SK-N-SH (cell line): ENCODE results near the gene RNF144B. TPM values are rescaled to one million over a fixed set of nuclear protein-coding genes. Genes with fewer than 3 reads are reported as not detected.
A peak's percentile ranks its signal among the peaks of the same experiment; 100 is the strongest.
"Not testable (repeated sequence)": the region's sequence is repeated elsewhere in the genome, so short reads cannot be mapped to it uniquely, and the experiment has no call there.

Experiments
- CTCF ChIA-PET: fragments of 300-600, 350-600 bp; formaldehyde crosslinking; extraction: SDS; loops from one replicate; lab custom pipeline; 2021; lab: Yijun Ruan, JAX
- POLR2A ChIA-PET: fragments of 350-600 bp; sonication (Branson Sonifier 250); formaldehyde crosslinking; extraction: SDS; loops from one replicate; lab custom pipeline; 2020; ENCODE audit warnings: antibody characterized with exemption, inconsistent platforms; lab: Yijun Ruan, JAX
- DNase-seq: peaks from one replicate; pipeline ENCODE4 v3.0.0; 2012
- H2AFZ ChIP-seq: fragments of 200-600 bp; sonication (generic); 2 replicates; pipeline ENCODE4 v1.8.1; 2016; ENCODE audit warnings: antibody characterized with exemption, mild to moderate bottlenecking, low read depth
- H3F3A ChIP-seq: fragments of 200-600 bp; sonication (generic); replicated peaks from 2 replicates; pipeline ENCODE3; 2016; ENCODE audit warnings: antibody characterized with exemption, mild to moderate bottlenecking; ENCODE audit not compliant: insufficient read depth
- H3K27ac ChIP-seq, 2 experiments: fragments of 200-500 bp in 1 of 2; fragments of 200-600 bp in 1 of 2; sonication (Bioruptor generic) in 1 of 2; sonication (generic), shearing (Covaris generic) in 1 of 2; 2 replicates each; pipeline versions ENCODE4 v1.5.1 to v1.6.1; 2014 to 2016; ENCODE audit warnings: low read depth in 2 of 2, inconsistent platforms in 1 of 2, low read length in 1 of 2, mild to moderate bottlenecking in 1 of 2, mixed read lengths in 1 of 2
- H3K27me3 ChIP-seq: fragments of 200-600 bp; sonication (generic), shearing (Covaris generic); 2 replicates; pipeline ENCODE4 v1.6.1; 2016; ENCODE audit warnings: mixed run types; ENCODE audit not compliant: insufficient read depth
- H3K36me3 ChIP-seq, 2 experiments: fragments of 200-500 bp in 1 of 2; fragments of 200-600 bp in 1 of 2; sonication (Bioruptor generic) in 1 of 2; sonication (generic) in 1 of 2; replicated peaks in 1 of 2; 2 replicates each; pipeline versions ENCODE3 to v1.5.1; 2014 to 2016; ENCODE audit warnings: low read length in 1 of 2, mild to moderate bottlenecking in 1 of 2; ENCODE audit not compliant: insufficient read depth in 2 of 2, control insufficient read depth in 1 of 2
- H3K4me1 ChIP-seq, 2 experiments: fragments of 200-500 bp in 1 of 2; fragments of 200-600 bp in 1 of 2; sonication (Bioruptor generic) in 1 of 2; sonication (generic), shearing (Covaris generic) in 1 of 2; 2 replicates each; pipeline versions ENCODE4 v1.5.1 to v1.6.1; 2014 to 2016; ENCODE audit warnings: low read depth in 1 of 2, low read length in 1 of 2, mixed run types in 1 of 2; ENCODE audit not compliant: insufficient read depth in 2 of 2, control insufficient read depth in 1 of 2
- H3K4me2 ChIP-seq: fragments of 200-600 bp; sonication (generic), shearing (Covaris generic); 2 replicates; pipeline ENCODE4 v1.6.1; 2017; ENCODE audit warnings: mixed run types
- H3K4me3 ChIP-seq, 2 experiments: fragments of 200-500 bp in 1 of 2; fragments of 200-600 bp in 1 of 2; sonication (Bioruptor generic) in 1 of 2; sonication (generic), shearing (Covaris generic) in 1 of 2; 2 replicates each; pipeline versions ENCODE4 v1.5.1 to v1.8.1; 2014 to 2016; ENCODE audit warnings: low read depth in 2 of 2, inconsistent platforms in 1 of 2, low read length in 1 of 2, mild to moderate bottlenecking in 1 of 2, mixed read lengths in 1 of 2, moderate library complexity in 1 of 2
- H3K79me2 ChIP-seq: fragments of 200-600 bp; sonication (generic); 2 replicates; pipeline ENCODE4 v1.8.1; 2017; ENCODE audit warnings: mild to moderate bottlenecking; ENCODE audit not compliant: insufficient read depth
- H3K9ac ChIP-seq: fragments of 200-600 bp; sonication (generic); 2 replicates; pipeline ENCODE4 v1.6.1; 2017; ENCODE audit warnings: mixed run types
- H3K9me2 ChIP-seq: fragments of 200-600 bp; sonication (generic); 2 replicates; pipeline ENCODE4 v1.6.1; 2017; ENCODE audit warnings: mixed run types
- H3K9me3 ChIP-seq: fragments of 200-600 bp; sonication (generic); 2 replicates; pipeline ENCODE4 v1.6.1; 2017; ENCODE audit warnings: mixed run types, mild to moderate bottlenecking, moderate library complexity
- H4K20me1 ChIP-seq: fragments of 200-600 bp; sonication (generic); 2 replicates; pipeline ENCODE4 v1.6.1; 2017; ENCODE audit warnings: mild to moderate bottlenecking, mixed run types; ENCODE audit not compliant: insufficient read depth
- EP300 ChIP-seq, 2 experiments: IDR thresholded peaks; 2 replicates each; pipeline versions ENCODE4 v1.4.0 to v1.6.1; 2012; ENCODE audit warnings: borderline replicate concordance in 1 of 2, low read depth in 1 of 2, low read length in 1 of 2
- FOSL2 ChIP-seq: IDR thresholded peaks from 2 replicates; pipeline ENCODE4 v1.4.0; 2012; ENCODE audit warnings: low read depth, mild to moderate bottlenecking, moderate library complexity, borderline replicate concordance
- JUND ChIP-seq: IDR thresholded peaks from 2 replicates; pipeline ENCODE4 v1.4.0; 2012
- TCF12 ChIP-seq: IDR thresholded peaks from 2 replicates; pipeline ENCODE4 v1.4.0; 2012
- WGBS: methylation state at CpG from one replicate; pipeline ENCODE4 v1.1.6; 2017; ENCODE audit warnings: low lambda C conversion rate; 5-methylcytosine and 5-hydroxymethylcytosine counted together
- polyA plus RNA-seq, 3 experiments: library from polyadenylated mRNA; depleted of rRNA; stranded (reverse); fragments of >200 nt; gene quantifications; 2 replicates each; pipeline ENCODE4 v1.2.3, GENCODE V29; 2012
- TF ChIP-seq, protein P1 (sequence below): IDR thresholded peaks from 2 replicates; pipeline ENCODE4 v1.4.0; 2012; ENCODE audit warnings: low read depth
- TF ChIP-seq, protein P2 (sequence below): fragments of 200-600 bp; sonication (generic); IDR thresholded peaks from 2 replicates; pipeline ENCODE4 v1.6.1; 2017; ENCODE audit warnings: antibody characterized with exemption, mild to moderate bottlenecking, moderate library complexity
- TF ChIP-seq, protein P3 (sequence below): IDR thresholded peaks from 2 replicates; pipeline ENCODE4; 2012

Gene RNF144B
- polyA plus RNA-seq, 1 of the 3 experiments (the other 2 are of a cell fraction): 1.2 TPM

DNA sequence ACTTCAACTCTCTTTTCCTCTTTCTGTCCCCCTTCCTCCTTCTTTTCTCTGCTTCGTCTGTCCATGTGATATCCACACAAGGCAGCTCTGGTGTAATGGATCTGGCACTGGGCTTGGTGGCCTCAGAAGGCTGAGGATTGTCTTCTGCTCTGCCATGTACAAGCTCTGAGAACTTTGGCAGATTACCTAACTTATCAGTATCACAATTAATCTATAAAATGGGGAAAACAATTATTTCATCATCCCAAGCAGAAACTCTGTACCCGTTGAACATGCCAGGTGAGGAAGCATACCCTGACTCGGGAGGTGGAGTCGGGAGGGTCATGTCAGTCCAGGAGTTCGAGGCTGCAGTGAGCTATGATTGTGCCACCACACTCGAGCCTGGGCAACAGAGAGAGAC is 10.6 kb downstream of the RNF144B start (continued):
- TF ChIP-seq, protein P1, sequence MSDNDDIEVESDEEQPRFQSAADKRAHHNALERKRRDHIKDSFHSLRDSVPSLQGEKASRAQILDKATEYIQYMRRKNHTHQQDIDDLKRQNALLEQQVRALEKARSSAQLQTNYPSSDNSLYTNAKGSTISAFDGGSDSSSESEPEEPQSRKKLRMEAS: no peak

DNA sequence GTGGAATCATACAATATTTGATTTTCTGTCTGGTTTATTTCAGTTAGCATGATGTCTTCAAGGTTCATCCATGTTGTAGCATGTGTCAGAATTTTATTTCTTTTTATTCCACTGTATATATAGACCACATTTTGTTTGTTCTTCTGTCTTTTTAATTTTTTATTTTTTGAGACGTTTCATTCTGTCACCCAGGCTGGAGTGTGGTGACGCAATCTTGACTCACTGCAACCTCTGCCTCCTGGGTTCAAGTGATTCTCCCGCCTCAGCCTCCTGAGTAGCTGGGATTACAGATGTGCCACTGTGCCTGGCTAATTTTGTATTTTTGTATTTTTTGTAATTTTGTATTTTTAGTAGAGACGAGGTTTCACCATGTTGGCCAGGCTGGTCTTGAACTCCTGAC is 11.1 kb downstream of the RNF144B start:
- H3K9ac ChIP-seq, DNase-seq, CTCF ChIA-PET, H3K27me3 ChIP-seq, POLR2A ChIA-PET, H3K4me2 ChIP-seq, H2AFZ ChIP-seq, H3K36me3 ChIP-seq, H4K20me1 ChIP-seq, H3K79me2 ChIP-seq, H3K9me3 ChIP-seq, H3K9me2 ChIP-seq, H3K4me3 ChIP-seq, H3K27ac ChIP-seq: not testable (repeated sequence)
- H3F3A ChIP-seq: peaks cover 15% of the 10 kb centered on the region
- peaks cover 0 to 27% of the 10 kb centered on the region in 2 experiments; a peak in 2 of 4 replicates for H3K4me1 ChIP-seq
- 63% methylated on average over 4 of the region's 4 CpGs for WGBS

DNA sequence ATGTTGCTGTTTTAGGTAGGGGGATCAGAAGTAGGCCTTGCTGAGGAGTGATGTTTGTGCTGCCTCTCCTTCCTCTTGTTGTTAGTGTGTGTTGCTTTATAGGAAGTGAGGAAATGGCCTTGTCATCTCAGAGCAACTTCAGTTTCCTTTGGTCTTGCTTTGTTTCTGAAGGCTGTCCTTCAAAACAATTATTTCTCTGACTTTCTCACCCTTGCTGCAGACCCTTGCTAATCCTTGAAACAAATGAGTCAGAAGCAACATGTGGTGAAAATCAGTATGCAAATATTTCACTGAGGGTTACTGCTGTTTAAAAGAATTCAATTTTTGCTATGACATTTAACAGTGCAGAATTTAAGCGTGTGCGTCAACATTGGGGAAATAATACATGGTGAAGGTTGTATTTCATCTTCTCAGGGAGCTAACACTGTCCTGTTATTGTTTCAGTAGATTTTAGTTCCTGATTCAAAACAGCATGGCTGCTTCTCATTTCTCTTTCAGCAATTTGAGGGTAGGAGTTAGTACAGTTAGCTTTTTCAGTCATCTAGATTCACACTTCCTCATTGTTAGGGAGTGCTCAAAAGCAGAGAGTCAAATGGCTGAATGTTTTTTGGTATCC is 13.8 kb downstream of the RNF144B start:
- no peaks in the 10 kb centered on the region for H3K9me2 ChIP-seq
- H3K36me3 ChIP-seq: no peaks in the 10 kb centered on the region
- TF ChIP-seq EP300 (IDR thresholded peaks at IDR 0.05; ENCODE audit: borderline replicate concordance in 1 of 2, low read depth in 1 of 2, low read length in 1 of 2) (no peak), FOSL2 (peak; percentile 45; the same call in 1 of the 2 replicates), TCF12 (peak; percentile 76), JUND (peak; percentile 45)
- TF ChIP-seq, protein P2, sequence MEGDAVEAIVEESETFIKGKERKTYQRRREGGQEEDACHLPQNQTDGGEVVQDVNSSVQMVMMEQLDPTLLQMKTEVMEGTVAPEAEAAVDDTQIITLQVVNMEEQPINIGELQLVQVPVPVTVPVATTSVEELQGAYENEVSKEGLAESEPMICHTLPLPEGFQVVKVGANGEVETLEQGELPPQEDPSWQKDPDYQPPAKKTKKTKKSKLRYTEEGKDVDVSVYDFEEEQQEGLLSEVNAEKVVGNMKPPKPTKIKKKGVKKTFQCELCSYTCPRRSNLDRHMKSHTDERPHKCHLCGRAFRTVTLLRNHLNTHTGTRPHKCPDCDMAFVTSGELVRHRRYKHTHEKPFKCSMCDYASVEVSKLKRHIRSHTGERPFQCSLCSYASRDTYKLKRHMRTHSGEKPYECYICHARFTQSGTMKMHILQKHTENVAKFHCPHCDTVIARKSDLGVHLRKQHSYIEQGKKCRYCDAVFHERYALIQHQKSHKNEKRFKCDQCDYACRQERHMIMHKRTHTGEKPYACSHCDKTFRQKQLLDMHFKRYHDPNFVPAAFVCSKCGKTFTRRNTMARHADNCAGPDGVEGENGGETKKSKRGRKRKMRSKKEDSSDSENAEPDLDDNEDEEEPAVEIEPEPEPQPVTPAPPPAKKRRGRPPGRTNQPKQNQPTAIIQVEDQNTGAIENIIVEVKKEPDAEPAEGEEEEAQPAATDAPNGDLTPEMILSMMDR: no peak
- TF ChIP-seq, protein P3, sequence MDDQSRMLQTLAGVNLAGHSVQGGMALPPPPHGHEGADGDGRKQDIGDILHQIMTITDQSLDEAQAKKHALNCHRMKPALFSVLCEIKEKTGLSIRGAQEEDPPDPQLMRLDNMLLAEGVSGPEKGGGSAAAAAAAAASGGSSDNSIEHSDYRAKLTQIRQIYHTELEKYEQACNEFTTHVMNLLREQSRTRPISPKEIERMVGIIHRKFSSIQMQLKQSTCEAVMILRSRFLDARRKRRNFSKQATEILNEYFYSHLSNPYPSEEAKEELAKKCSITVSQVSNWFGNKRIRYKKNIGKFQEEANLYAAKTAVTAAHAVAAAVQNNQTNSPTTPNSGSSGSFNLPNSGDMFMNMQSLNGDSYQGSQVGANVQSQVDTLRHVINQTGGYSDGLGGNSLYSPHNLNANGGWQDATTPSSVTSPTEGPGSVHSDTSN: peak; percentile 70; the same call in 1 of the 2 replicates
- no peak for DNase-seq
- peak overlapping the region; percentile 62 to 64 for H3K27ac ChIP-seq
- ChIA-PET CTCF (no interaction called here), POLR2A (no interaction called here)
- peaks cover 0 to 21% of the 10 kb centered on the region in 2 experiments; a peak in 1 of 4 replicates for H3K4me1 ChIP-seq
- H2AFZ ChIP-seq: peak overlapping the region; percentile 77
- no peaks in the 10 kb centered on the region for H4K20me1 ChIP-seq
- H3F3A ChIP-seq: peaks cover 16% of the 10 kb centered on the region
- 70% methylated on average over 2 of the region's 2 CpGs for WGBS
- H3K27me3 ChIP-seq: no peaks in the 10 kb centered on the region
- 0 out of 2 replicates have a peak overlapping the region, but pooled peaks have one; percentile 20 for H3K4me2 ChIP-seq
- H3K4me3 ChIP-seq: no peak overlapping the region
- H3K9ac ChIP-seq: peak overlapping the region; percentile 18; the same call in 1 of the 2 replicates
- no peaks in the 10 kb centered on the region for H3K9me3 ChIP-seq
- H3K79me2 ChIP-seq: peaks cover 4% of the 10 kb centered on the region; the same call in 1 of the 2 replicates

DNA sequence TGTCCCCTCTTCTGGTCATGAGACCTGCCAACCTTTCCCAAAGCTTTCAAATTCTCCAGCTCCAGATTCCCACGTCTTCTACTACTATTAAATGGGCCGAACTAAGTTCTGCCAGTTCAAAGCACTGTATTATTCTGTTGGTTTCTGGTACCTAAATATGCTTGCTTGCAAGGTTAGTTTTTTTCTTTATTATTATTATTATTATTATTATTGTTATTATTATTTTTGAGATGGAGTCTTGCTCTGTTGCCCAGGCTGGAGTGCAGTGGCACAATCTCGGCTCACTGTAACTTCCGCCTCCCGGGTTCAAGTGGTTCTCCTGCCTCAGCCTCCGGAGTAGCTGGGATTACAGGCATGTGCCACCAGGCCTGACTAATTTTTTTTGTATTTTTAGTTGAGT is 17.8 kb downstream of the RNF144B start:
- Histone ChIP-seq H3F3A (peaks cover 39% of the 10 kb centered on the region), H3K27ac (peak overlapping the region; percentile 11 to 86; a peak in 3 of 4 replicates), H3K4me1 (peaks cover 0 to 24% of the 10 kb centered on the region in 2 experiments; a peak in 2 of 4 replicates), H2AFZ (0 out of 2 replicates have a peak overlapping the region, but pooled peaks have one; percentile 5), H3K9ac (peak overlapping the region; percentile 27; the same call in 1 of the 2 replicates)
- DNase-seq, H3K9me3 ChIP-seq, H3K79me2 ChIP-seq, H3K4me3 ChIP-seq, H3K4me2 ChIP-seq, POLR2A ChIA-PET, CTCF ChIA-PET, H3K27me3 ChIP-seq, H3K36me3 ChIP-seq, H3K9me2 ChIP-seq, H4K20me1 ChIP-seq: not testable (repeated sequence)
- 84% methylated on average over 6 of the region's 6 CpGs for WGBS
